Measurements from ENCODE around the gene TIMP3.

TIMP3 gene

DNA sequence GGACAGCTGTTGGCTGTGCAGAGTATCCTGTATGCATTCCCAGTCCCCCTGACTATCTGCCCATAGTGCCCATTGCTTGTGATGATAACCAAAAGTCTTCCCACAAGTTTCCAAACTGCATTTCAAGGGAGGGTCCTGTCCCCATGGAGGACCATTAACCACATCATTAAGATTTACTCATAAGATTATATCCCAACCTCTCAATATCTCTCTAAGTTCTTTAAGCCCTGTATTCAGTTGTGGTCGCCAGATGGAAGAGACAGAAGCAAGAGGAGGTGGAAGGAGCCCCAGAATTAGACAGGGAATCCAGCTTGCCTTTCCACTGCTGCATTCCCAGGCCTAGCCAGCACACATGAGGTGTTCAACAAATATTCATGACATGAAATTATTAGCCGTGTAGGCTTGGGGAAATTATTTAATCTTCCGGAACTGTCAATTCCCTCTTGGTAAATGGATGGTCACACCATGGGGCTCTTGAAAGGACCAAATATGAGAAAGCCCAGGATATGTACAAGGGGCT lies 42.6 kb upstream of the TIMP3 start:
- Histone ChIP-seq H3F3A (ENCODE audit: low read depth) (no peaks in the 10 kb centered on the region), H3K9ac (ENCODE audit: low read depth, low read length, poor library complexity, severe bottlenecking) (no peak overlapping the region), H3K36me3 (ENCODE audit: insufficient read depth, low read length) (no peaks in the 10 kb centered on the region), H3K27me3 (ENCODE audit: insufficient read depth, low read length, poor library complexity, severe bottlenecking) (no peaks in the 10 kb centered on the region), H4K20me1 (ENCODE audit: insufficient read depth, low read length, poor library complexity, severe bottlenecking) (no peaks in the 10 kb centered on the region), H3K4me1 (ENCODE audit: insufficient read depth, low read length, poor library complexity, severe bottlenecking) (no peaks in the 10 kb centered on the region), H3K9me3 (ENCODE audit: insufficient read depth, low read depth, low read length) (no peaks in the 10 kb centered on the region), H3K9me2 (replicated peaks; ENCODE audit: low read depth, low read length) (no peaks in the 10 kb centered on the region), H3K4me3 (ENCODE audit: low read length, poor library complexity, severe bottlenecking) (no peak overlapping the region), H3K4me2 (ENCODE audit: low read depth, low read length, poor library complexity, severe bottlenecking) (no peak overlapping the region), H2AFZ (ENCODE audit: low read length) (no peak overlapping the region), H3K79me2 (ENCODE audit: insufficient read depth, low read length) (no peaks in the 10 kb centered on the region)
- TF ChIP-seq, protein P1, sequence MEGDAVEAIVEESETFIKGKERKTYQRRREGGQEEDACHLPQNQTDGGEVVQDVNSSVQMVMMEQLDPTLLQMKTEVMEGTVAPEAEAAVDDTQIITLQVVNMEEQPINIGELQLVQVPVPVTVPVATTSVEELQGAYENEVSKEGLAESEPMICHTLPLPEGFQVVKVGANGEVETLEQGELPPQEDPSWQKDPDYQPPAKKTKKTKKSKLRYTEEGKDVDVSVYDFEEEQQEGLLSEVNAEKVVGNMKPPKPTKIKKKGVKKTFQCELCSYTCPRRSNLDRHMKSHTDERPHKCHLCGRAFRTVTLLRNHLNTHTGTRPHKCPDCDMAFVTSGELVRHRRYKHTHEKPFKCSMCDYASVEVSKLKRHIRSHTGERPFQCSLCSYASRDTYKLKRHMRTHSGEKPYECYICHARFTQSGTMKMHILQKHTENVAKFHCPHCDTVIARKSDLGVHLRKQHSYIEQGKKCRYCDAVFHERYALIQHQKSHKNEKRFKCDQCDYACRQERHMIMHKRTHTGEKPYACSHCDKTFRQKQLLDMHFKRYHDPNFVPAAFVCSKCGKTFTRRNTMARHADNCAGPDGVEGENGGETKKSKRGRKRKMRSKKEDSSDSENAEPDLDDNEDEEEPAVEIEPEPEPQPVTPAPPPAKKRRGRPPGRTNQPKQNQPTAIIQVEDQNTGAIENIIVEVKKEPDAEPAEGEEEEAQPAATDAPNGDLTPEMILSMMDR (conservative IDR thresholded peaks at IDR 0.05; ENCODE audit: low read length) = no peak
- TF ChIP-seq EZH2phosphoT487 (IDR thresholded peaks at IDR 0.05; ENCODE audit: borderline replicate concordance) = no peak

DNA sequence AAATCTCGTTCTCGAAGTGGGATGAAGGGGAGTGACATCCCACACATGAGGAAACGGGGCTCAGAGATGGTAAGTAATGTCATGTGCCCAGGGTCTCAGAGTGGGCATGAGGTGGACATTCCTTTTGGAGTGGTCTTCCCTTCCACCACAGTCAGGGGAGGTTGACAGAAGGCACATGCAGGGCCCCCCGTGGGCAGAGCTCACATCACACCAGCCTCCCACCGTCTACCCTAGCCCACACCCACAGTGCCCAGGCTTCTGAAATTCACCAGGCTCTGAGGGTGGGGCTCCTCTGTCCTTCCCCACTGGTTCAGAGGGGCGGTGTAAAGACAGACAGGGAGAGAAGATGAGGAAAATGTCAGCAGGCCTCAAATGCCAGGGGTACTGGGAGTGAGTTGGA lies 41.1 kb upstream of the TIMP3 start:
- Histone ChIP-seq H3K4me1 (ENCODE audit: insufficient read depth, low read length, poor library complexity, severe bottlenecking) (no peaks in the 10 kb centered on the region), H3K4me2 (ENCODE audit: low read depth, low read length, poor library complexity, severe bottlenecking) (no peak overlapping the region), H2AFZ (ENCODE audit: low read length) (no peak overlapping the region), H3K9me2 (replicated peaks; ENCODE audit: low read depth, low read length) (no peaks in the 10 kb centered on the region), H3K27me3 (ENCODE audit: insufficient read depth, low read length, poor library complexity, severe bottlenecking) (no peaks in the 10 kb centered on the region), H3K36me3 (ENCODE audit: insufficient read depth, low read length) (no peaks in the 10 kb centered on the region), H4K20me1 (ENCODE audit: insufficient read depth, low read length, poor library complexity, severe bottlenecking) (no peaks in the 10 kb centered on the region), H3K79me2 (ENCODE audit: insufficient read depth, low read length) (no peaks in the 10 kb centered on the region), H3K9me3 (ENCODE audit: insufficient read depth, low read depth, low read length) (no peaks in the 10 kb centered on the region), H3F3A (ENCODE audit: low read depth) (no peaks in the 10 kb centered on the region), H3K4me3 (ENCODE audit: low read length, poor library complexity, severe bottlenecking) (no peak overlapping the region), H3K9ac (ENCODE audit: low read depth, low read length, poor library complexity, severe bottlenecking) (no peak overlapping the region)
- TF ChIP-seq EZH2phosphoT487 (IDR thresholded peaks at IDR 0.05; ENCODE audit: borderline replicate concordance) = no peak
- TF ChIP-seq, protein P1 (conservative IDR thresholded peaks at IDR 0.05; ENCODE audit: low read length) = no peak

DNA sequence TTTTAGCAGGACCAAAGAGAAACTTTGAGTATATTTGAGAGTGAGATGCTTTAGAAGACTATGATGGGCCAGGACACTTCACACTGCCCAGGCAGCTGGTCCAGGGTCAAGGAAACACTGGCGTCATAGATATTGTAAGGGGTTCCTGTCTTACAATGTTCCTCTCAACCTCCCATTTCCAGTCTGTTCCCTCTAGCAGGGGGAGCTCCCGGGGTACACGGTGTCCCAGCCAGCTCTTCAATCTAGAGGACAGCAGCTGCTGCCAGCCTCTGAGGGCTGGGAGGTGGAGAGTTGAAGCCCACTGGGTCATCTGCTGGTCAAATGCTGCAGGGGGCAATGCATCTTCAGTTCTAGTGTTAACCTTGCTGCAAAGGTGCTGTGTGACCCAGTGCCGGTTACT lies 40.7 kb upstream of the TIMP3 start:
- no peak for TF ChIP-seq EZH2phosphoT487 (IDR thresholded peaks at IDR 0.05; ENCODE audit: borderline replicate concordance)
- TF ChIP-seq, protein P1 (conservative IDR thresholded peaks at IDR 0.05; ENCODE audit: low read length) = no peak

More for the DNA sequence above, 40.7 kb upstream of the TIMP3 start:
- no peaks in the 10 kb centered on the region for H3K9me2 ChIP-seq (replicated peaks; ENCODE audit: low read depth, low read length)
- H4K20me1 ChIP-seq (ENCODE audit: insufficient read depth, low read length, poor library complexity, severe bottlenecking) = no peaks in the 10 kb centered on the region
- no peaks in the 10 kb centered on the region for H3K27me3 ChIP-seq (ENCODE audit: insufficient read depth, low read length, poor library complexity, severe bottlenecking)
- no peak overlapping the region for H3K4me3 ChIP-seq (ENCODE audit: low read length, poor library complexity, severe bottlenecking)
- no peak overlapping the region for H3K9ac ChIP-seq (ENCODE audit: low read depth, low read length, poor library complexity, severe bottlenecking)
- H3K79me2 ChIP-seq (ENCODE audit: insufficient read depth, low read length) = no peaks in the 10 kb centered on the region
- H3K4me1 ChIP-seq (ENCODE audit: insufficient read depth, low read length, poor library complexity, severe bottlenecking) = no peaks in the 10 kb centered on the region
- H3K36me3 ChIP-seq (ENCODE audit: insufficient read depth, low read length) = no peaks in the 10 kb centered on the region
- no peaks in the 10 kb centered on the region for H3K9me3 ChIP-seq (ENCODE audit: insufficient read depth, low read depth, low read length)
- H3F3A ChIP-seq (ENCODE audit: low read depth) = no peaks in the 10 kb centered on the region
- H3K4me2 ChIP-seq (ENCODE audit: low read depth, low read length, poor library complexity, severe bottlenecking) = no peak overlapping the region
- no peak overlapping the region for H2AFZ ChIP-seq (ENCODE audit: low read length)
